Stimulated activated naive B cell treated with anti-CD40 and anti-IgM and Interleukin-4, amounts not matched to agents 10 μg/mL and 1 μg/mL and 100 μg/mL, for 72 hours (primary cell): ENCODE measurements around the gene TMCO5A.
"Not testable (repeated sequence)": the region's sequence is repeated elsewhere in the genome, so short reads cannot be mapped to it uniquely, and the experiment has no call there.

Experiments
- ATAC-seq, 2 donors: fragments of 150-1000 bp; cut with Tn5 transposase; replicated peaks; 2 replicates each; pipeline ENCODE4 v1.10.0; 2021; ENCODE audit warnings: moderate library complexity in 1 of 2
- DNase-seq: peaks from one replicate; pipeline ENCODE4 v3.0.0; 2021
- H3K27ac Mint-ChIP-seq: one replicate; pipeline ENCODE4 v1.8.0; 2022; ENCODE audit warnings: mild to moderate bottlenecking, mixed read lengths
- H3K27me3 Mint-ChIP-seq, 2 donors: one replicate each; pipeline ENCODE4 v1.8.0; 2022; ENCODE audit warnings: mixed read lengths in 2 of 2
- H3K36me3 Mint-ChIP-seq, 2 donors: one replicate each; pipeline ENCODE4 v1.8.0; 2022; ENCODE audit warnings: mixed read lengths in 2 of 2, mild to moderate bottlenecking in 1 of 2
- H3K4me1 Mint-ChIP-seq, 2 donors: one replicate each; pipeline ENCODE4 v1.8.0; 2022; ENCODE audit warnings: mixed read lengths in 2 of 2, mild to moderate bottlenecking in 1 of 2
- H3K4me3 Mint-ChIP-seq, 2 donors: one replicate each; pipeline ENCODE4 v1.8.0; 2022; ENCODE audit warnings: mild to moderate bottlenecking in 2 of 2, mixed read lengths in 2 of 2, moderate library complexity in 1 of 2
- H3K9me3 Mint-ChIP-seq, 2 donors: one replicate each; pipeline ENCODE4 v1.8.0; 2022; ENCODE audit warnings: mixed read lengths in 2 of 2, mild to moderate bottlenecking in 1 of 2

TMCO5A gene

DNA sequence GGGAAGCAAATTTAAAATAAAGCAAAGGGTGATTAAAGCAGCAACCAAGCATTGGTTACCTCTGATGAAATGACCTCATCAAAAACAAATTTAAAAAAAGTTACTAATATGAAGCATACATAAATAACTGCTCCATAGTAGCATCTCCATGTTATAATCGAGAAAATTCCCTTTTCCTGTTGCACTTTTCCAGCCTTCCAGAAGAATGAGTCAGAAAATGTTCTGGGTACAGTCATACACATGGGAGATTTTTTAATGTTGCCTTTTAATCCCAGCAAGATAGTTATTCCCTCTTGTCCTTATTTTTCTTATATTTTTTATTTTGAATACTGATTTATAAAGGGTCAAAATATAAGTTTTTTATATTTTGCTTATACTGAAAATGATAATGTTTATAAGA is 2.6 kb upstream of the TMCO5A start:
- no peak for ATAC-seq
- no peak for DNase-seq
- Mint-ChIP-seq H3K27ac (no peak overlapping the region), H3K36me3 (no peaks in the 10 kb centered on the region), H3K4me1 (no peaks in the 10 kb centered on the region), H3K27me3 (peaks cover 3 to 6% of the 10 kb centered on the region in 2 donors), H3K4me3 (no peak overlapping the region), H3K9me3 (peaks cover 0 to 3% of the 10 kb centered on the region in 2 donors)

DNA sequence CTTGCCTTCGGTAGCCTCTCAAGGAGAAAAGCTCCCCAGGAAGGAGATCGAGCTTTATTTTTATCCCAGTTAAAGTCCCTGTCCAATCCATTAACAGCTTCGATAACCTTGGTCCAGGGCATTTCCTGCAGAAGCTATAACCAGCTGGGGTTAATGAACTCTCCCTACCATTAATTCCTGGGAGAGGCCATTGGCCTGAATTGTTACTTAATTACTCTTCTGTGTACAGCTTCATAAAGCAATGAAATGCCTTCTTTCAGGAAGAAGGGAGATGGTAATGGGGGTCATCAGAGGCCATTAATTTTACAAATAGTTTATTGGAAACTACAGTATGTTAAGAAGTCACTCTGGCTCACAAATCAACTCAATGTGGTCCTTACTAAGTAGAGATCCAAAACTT is 1.9 kb upstream of the TMCO5A start:
- Mint-ChIP-seq H3K27ac (no peak overlapping the region), H3K36me3 (no peaks in the 10 kb centered on the region), H3K4me1 (no peaks in the 10 kb centered on the region), H3K27me3 (peaks cover 0 to 6% of the 10 kb centered on the region in 2 donors), H3K4me3 (no peak overlapping the region), H3K9me3 (peaks cover 0 to 3% of the 10 kb centered on the region in 2 donors)
- no peak for ATAC-seq
- no peak for DNase-seq

DNA sequence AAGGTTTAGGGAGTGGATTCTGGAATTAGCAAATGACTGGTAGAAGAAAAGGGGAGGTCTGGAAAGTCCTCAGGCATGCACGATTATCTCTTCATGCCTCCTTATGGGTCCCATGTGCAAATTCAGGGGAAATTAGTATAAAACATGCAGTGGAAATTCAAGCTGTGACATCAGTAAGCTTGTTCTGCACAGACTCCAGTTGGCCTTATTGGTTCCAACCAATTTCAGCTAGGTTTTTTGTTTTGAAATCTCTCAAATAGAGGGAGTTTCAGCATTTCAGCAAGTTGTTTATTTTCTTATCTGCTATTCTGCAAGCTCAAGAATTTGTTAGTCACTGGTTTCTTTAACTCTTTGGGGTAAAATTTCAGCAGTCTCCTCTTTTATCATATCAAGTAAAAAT is 774 bp upstream of the TMCO5A start:
- Mint-ChIP-seq H3K9me3 (peaks cover 0 to 1% of the 10 kb centered on the region in 2 donors), H3K4me3 (no peak overlapping the region), H3K4me1 (no peaks in the 10 kb centered on the region), H3K27me3 (peaks cover 0 to 6% of the 10 kb centered on the region in 2 donors), H3K27ac (no peak overlapping the region), H3K36me3 (no peaks in the 10 kb centered on the region)
- no peak for DNase-seq
- ATAC-seq, result no peak

DNA sequence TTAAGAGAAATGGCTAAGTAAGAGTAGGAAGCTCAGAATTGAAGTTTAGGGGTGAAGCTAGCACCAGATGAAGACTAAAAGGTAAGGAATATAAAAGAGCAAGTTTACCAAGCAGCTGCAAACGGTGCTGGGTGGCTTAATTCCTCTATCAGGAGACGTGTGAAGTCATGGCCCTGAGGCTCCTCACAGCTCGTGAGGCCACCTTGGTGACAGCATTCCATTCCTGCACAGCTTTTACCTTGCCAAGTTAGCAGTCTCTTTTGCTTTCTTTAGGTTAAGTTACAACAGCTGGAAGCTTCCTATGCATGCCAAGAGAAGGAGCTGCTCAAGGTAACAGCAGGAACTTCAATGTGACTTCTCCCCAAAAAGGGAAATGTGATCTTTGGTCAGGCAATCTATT is 6.4 kb downstream of the TMCO5A start:
- peaks cover 0 to 7% of the 10 kb centered on the region in 2 donors for H3K27me3 Mint-ChIP-seq
- no peak overlapping the region for H3K27ac Mint-ChIP-seq
- no peak overlapping the region for H3K4me3 Mint-ChIP-seq
- ATAC-seq, result no peak
- no peaks in the 10 kb centered on the region for H3K4me1 Mint-ChIP-seq
- no peaks in the 10 kb centered on the region for H3K36me3 Mint-ChIP-seq
- no peak for DNase-seq
- H3K9me3 Mint-ChIP-seq, result peaks cover 1 to 5% of the 10 kb centered on the region in 2 donors

GRCh38 chr15:37941779-37942178 is 7.3 kb downstream of the TMCO5A start:
- Mint-ChIP-seq H3K27me3 (peaks cover 0 to 7% of the 10 kb centered on the region in 2 donors), H3K36me3 (no peaks in the 10 kb centered on the region), H3K4me3 (no peak overlapping the region), H3K9me3 (peaks cover 4 to 7% of the 10 kb centered on the region in 2 donors), H3K27ac (no peak overlapping the region), H3K4me1 (no peaks in the 10 kb centered on the region)
- ATAC-seq, result no peak
- DNase-seq, result no peak

- peaks cover 7 to 12% of the 10 kb centered on the region in 2 donors for H3K27me3 Mint-ChIP-seq
- H3K36me3 Mint-ChIP-seq, result no peaks in the 10 kb centered on the region
- ATAC-seq (no peak), DNase-seq (no peak)
- no peak overlapping the region for H3K27ac Mint-ChIP-seq
- no peak overlapping the region for H3K4me3 Mint-ChIP-seq
- peaks cover 2 to 8% of the 10 kb centered on the region in 2 donors for H3K9me3 Mint-ChIP-seq
- no peaks in the 10 kb centered on the region for H3K4me1 Mint-ChIP-seq
These were observed 17.6 kb downstream of the TMCO5A start for GRCh38 chr15:37951999-37952398.

GRCh38 chr15:37960742-37961141 is 26.3 kb downstream of the TMCO5A start:
- not testable (repeated sequence) for H3K27ac Mint-ChIP-seq, H3K4me1 Mint-ChIP-seq

GRCh38 chr15:37967788-37968187 is 33.3 kb downstream of the TMCO5A start:
- no peaks in the 10 kb centered on the region for H3K4me1 Mint-ChIP-seq
- H3K4me3 Mint-ChIP-seq, result no peak overlapping the region
- peaks cover 22 to 35% of the 10 kb centered on the region in 2 donors for H3K27me3 Mint-ChIP-seq
- no peak overlapping the region for H3K27ac Mint-ChIP-seq
- peaks cover 5 to 14% of the 10 kb centered on the region in 2 donors for H3K9me3 Mint-ChIP-seq
- no peaks in the 10 kb centered on the region for H3K36me3 Mint-ChIP-seq
- DNase-seq, result no peak
- ATAC-seq, result no peak

More at GRCh38 chr15:37960742-37961141, 26.3 kb downstream of the TMCO5A start:
- ATAC-seq, H3K4me3 Mint-ChIP-seq, DNase-seq, H3K36me3 Mint-ChIP-seq: not testable (repeated sequence)
- Mint-ChIP-seq H3K27me3 (peaks cover 12 to 24% of the 10 kb centered on the region in 2 donors), H3K9me3 (peaks cover 4 to 15% of the 10 kb centered on the region in 2 donors)

DNA sequence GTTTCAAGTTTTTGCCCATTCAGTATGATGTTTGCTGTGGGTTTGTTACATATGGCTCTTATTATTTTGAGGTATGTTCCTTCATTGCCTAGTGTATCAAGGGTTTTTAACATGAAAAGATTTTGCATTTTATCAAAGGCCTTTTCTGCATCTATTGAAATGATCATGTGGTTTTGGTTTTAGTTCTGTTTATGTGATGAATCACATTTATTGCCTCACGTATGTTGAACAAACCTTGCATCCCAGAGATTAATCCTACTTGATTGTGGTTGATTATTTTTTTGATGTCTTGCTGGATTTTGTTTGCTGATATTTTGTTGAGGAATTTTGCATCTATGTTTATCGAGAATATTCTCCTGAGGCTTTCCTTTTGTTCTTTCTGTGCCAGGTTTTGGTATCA is 39.4 kb downstream of the TMCO5A start:
- Mint-ChIP-seq H3K4me3 (no peak overlapping the region), H3K27ac (no peak overlapping the region), H3K27me3 (peaks cover 7 to 21% of the 10 kb centered on the region in 2 donors), H3K9me3 (peaks cover 5 to 11% of the 10 kb centered on the region in 2 donors), H3K4me1 (no peaks in the 10 kb centered on the region), H3K36me3 (no peaks in the 10 kb centered on the region)
- ATAC-seq (no peak), DNase-seq (no peak)

DNA sequence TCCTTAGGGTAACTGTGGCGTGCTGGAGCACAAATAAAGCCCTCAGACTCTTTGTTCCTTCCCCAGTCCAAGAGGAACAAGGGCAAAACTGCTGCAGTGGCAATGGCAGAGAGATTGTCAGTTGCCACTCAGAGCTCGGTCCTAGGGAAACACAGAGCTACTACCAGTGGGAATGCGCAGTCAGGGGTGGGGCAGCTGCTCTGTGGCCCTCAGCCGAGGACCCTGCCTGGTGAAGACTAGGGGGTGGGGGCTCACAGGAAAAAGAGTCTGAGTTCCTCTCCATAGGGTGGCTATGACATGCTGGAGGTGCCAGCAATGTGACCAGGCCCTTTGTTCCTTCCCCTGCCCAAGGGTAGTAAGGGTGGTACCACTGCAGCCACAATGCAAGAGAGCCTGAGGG is 43.8 kb downstream of the TMCO5A start:
- H3K27me3 Mint-ChIP-seq, result peaks cover 12 to 25% of the 10 kb centered on the region in 2 donors

DNA sequence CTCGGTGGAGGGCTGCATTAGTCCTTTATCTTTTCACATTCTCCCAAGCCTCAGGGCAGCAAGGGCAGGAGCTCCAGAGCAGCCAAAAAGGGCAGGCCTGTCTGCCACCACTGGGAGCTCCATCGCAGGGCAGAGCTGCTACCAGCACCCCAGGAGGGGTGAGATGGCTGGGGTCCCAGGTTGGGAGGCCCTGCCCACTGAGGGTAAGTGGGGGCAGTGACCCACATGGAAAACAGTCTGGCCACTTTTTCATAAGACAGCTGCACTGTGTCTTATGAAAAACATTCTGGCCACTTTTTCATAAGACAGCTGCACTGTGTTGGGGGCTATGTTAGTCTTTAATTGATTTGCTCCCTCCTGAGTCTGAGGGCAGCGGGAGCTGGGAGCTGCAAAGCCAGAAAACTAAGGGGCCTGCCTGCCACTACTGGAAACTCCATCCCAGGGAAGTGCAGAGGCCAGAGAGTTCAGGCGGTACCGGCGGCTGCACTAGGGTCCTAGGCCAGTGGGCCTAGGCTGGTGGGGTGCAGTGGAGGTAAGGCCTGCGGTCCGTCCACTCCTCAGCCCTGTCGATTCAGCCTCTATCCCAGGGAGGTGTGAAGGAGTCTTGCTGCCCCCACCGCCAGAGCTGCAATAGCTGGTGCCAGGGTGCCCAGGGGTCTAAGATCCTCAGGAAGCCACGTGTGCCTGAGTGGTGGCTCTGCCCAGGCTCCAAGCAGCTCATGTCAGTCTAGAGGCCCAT is 45.4 kb downstream of the TMCO5A start:
- H3K9me3 Mint-ChIP-seq, result no peaks in the 10 kb centered on the region
- H3K36me3 Mint-ChIP-seq, result no peaks in the 10 kb centered on the region
- H3K4me1 Mint-ChIP-seq, result no peaks in the 10 kb centered on the region
- no peak overlapping the region for H3K4me3 Mint-ChIP-seq
- H3K27me3 Mint-ChIP-seq, result peaks cover 16 to 19% of the 10 kb centered on the region in 2 donors
- ATAC-seq (no peak), DNase-seq (no peak)
- no peak overlapping the region for H3K27ac Mint-ChIP-seq

More for the DNA sequence above, 43.8 kb downstream of the TMCO5A start:
- ATAC-seq (no peak), DNase-seq (no peak)
- no peaks in the 10 kb centered on the region for H3K9me3 Mint-ChIP-seq
- no peak overlapping the region for H3K27ac Mint-ChIP-seq
- H3K4me3 Mint-ChIP-seq, result no peak overlapping the region
- no peaks in the 10 kb centered on the region for H3K4me1 Mint-ChIP-seq
- no peaks in the 10 kb centered on the region for H3K36me3 Mint-ChIP-seq

DNA sequence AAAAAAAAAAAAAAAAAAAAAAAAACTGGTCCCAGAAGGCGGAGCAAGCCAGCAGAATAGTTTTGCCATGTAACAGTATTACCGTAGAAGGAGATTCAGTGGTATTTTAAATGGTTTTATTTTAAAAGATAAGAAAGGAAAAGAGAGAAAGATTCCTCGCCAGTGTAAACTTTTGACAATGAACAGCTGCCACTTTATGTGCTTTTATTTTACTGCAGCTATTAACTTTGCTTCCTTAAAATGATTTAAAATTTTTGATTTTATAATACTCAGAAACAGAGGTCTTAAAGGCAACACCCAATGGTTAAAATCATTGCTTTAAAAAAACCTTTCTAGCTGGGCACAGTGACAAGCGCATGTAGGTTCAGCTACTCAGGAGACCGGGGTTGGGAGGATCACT is 46.8 kb downstream of the TMCO5A start:
- Mint-ChIP-seq H3K4me1 (no peaks in the 10 kb centered on the region), H3K27ac (no peak overlapping the region), H3K36me3 (no peaks in the 10 kb centered on the region), H3K27me3 (peaks cover 13 to 16% of the 10 kb centered on the region in 2 donors), H3K9me3 (no peaks in the 10 kb centered on the region), H3K4me3 (no peak overlapping the region)
- no peak for DNase-seq
- no peak for ATAC-seq

DNA sequence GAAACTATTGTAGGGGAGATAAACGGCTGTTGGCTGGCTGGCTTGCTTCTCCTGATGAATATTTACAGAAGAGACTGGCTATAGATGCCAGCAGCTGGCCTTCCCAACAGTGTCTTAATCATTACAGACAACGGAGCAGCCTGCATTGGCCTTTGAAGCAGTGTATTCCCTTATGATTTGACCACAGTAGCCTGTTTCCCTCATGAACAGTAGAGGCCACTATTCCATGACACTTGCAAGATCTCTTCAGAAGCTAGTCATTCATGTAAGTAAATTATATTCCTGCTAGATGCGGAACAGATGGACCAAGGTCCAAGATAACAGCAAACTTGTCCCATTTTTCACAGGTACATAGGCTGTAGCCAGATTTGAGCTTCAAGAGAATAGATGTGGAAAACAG is 47.3 kb downstream of the TMCO5A start:
- no peak overlapping the region for H3K4me3 Mint-ChIP-seq
- ATAC-seq, result no peak
- no peaks in the 10 kb centered on the region for H3K9me3 Mint-ChIP-seq
- H3K27ac Mint-ChIP-seq, result no peak overlapping the region
- H3K4me1 Mint-ChIP-seq, result no peaks in the 10 kb centered on the region
- H3K27me3 Mint-ChIP-seq, result peaks cover 13 to 20% of the 10 kb centered on the region in 2 donors
- H3K36me3 Mint-ChIP-seq, result no peaks in the 10 kb centered on the region
- no peak for DNase-seq

DNA sequence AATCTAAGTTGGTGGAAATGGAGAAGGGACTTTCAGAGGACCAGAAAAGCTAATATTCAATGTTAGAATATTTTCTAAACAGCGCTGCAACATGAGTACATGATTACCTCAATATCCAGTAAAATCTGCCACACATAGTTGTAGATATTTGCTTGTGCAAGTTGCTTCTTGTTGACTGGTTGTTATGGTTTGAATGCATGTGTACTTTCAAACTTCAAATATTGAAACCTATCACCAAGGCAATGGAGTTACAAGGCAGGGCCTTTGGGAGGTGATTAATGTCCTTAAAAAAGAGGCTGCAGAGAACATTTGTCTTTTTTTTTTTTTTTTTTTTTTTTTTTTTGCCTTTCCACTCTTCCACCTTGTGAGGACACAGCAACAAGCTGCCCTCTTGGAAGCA is 49.9 kb downstream of the TMCO5A start:
- H3K27ac Mint-ChIP-seq, result no peak overlapping the region
- peaks cover 7 to 8% of the 10 kb centered on the region in 2 donors for H3K9me3 Mint-ChIP-seq
- no peak overlapping the region for H3K4me3 Mint-ChIP-seq
- ATAC-seq (no peak), DNase-seq (no peak)
- peaks cover 11 to 20% of the 10 kb centered on the region in 2 donors for H3K27me3 Mint-ChIP-seq
- peaks cover 0 to 4% of the 10 kb centered on the region in 2 donors for H3K36me3 Mint-ChIP-seq
- H3K4me1 Mint-ChIP-seq, result no peaks in the 10 kb centered on the region
